GM21390 (cell line): Measurements from ENCODE around the gene SUSD3.
"Not testable (repeated sequence)": the region's sequence is repeated elsewhere in the genome, so short reads cannot be mapped to it uniquely, and the experiment has no call there.

Source experiments
- ATAC-seq: cut with Tn5 transposase; IDR thresholded peaks from one replicate; pipeline ENCODE4 v1.9.1; 2021; ENCODE audit not compliant: unreplicated experiment

Gene SUSD3

GRCh38 chr9:93058355-93059010 is at the start of gene SUSD3:
Gene SUSD3, plus strand, starts transcription at chr9:93058701. Its CDS starts 42 bp downstream, at chr9:93058743.
- peak; percentile 52 for ATAC-seq

- no peak for ATAC-seq
These were observed 49.0 kb upstream of the SUSD3 start for GRCh38 chr9:93009337-93010015.

- ATAC-seq, result no peak
These were observed 48.4 kb upstream of the SUSD3 start for GRCh38 chr9:93010056-93010455.

- ATAC-seq, result no peak
These were observed 47.8 kb upstream of the SUSD3 start for GRCh38 chr9:93010704-93011103.

- ATAC-seq, result no peak
These were observed 47.4 kb upstream of the SUSD3 start for GRCh38 chr9:93011114-93011513.

GRCh38 chr9:93012963-93013855 is 45.3 kb upstream of the SUSD3 start:
- no peak for ATAC-seq

- no peak for ATAC-seq
These were observed 44.5 kb upstream of the SUSD3 start for GRCh38 chr9:93013856-93014582.

GRCh38 chr9:93015190-93015589 is 43.3 kb upstream of the SUSD3 start:
- ATAC-seq, result not testable (repeated sequence)

GRCh38 chr9:93017621-93018020 is 40.9 kb upstream of the SUSD3 start:
- no peak for ATAC-seq

GRCh38 chr9:93020151-93020550 is 38.4 kb upstream of the SUSD3 start:
- no peak for ATAC-seq

- ATAC-seq, result no peak
These were observed 37.5 kb upstream of the SUSD3 start for GRCh38 chr9:93020771-93021670.

- no peak for ATAC-seq
These were observed 36.4 kb upstream of the SUSD3 start for GRCh38 chr9:93022066-93022465.

- no peak for ATAC-seq
These were observed 35.6 kb upstream of the SUSD3 start for GRCh38 chr9:93022721-93023520.

GRCh38 chr9:93023521-93023815 is 35.0 kb upstream of the SUSD3 start:
- ATAC-seq, result no peak

GRCh38 chr9:93024646-93024910 is 33.9 kb upstream of the SUSD3 start:
- no peak for ATAC-seq

GRCh38 chr9:93024986-93025630 is 33.4 kb upstream of the SUSD3 start:
- no peak for ATAC-seq

- ATAC-seq, result no peak
These were observed 32.8 kb upstream of the SUSD3 start for GRCh38 chr9:93025736-93026135.

GRCh38 chr9:93026640-93027039 is 31.9 kb upstream of the SUSD3 start:
- ATAC-seq, result no peak

GRCh38 chr9:93027750-93028149 is 30.8 kb upstream of the SUSD3 start:
- ATAC-seq, result no peak
